GM12878 (cell line): ENCODE measurements around the gene RHAG. TPM values are rescaled to one million over a fixed set of nuclear protein-coding genes. Genes with fewer than 3 reads are reported as not detected.
"Not testable (repeated sequence)": the region's sequence is repeated elsewhere in the genome, so short reads cannot be mapped to it uniquely, and the experiment has no call there.

ENCODE experiments used
- ATAC-seq: fragments of 200-7000 bp; cut with Tn5 transposase; 3 replicates; pipeline ENCODE4 v1.9.1; 2020; ENCODE audit warnings: mild to moderate bottlenecking, moderate library complexity
- BruUV-seq: library from RNA; stranded (reverse); fragments of 400-500 nt; replicated peaks from 2 replicates; lab custom pipeline; 2021; lab: Mats Ljungman, UMichigan
- CTCF ChIA-PET: fragments of 300-600 bp; sonication (Branson Sonifier 250); formaldehyde crosslinking; extraction: SDS; loops from one replicate; lab custom pipeline; 2021; ENCODE audit warnings: inconsistent platforms; lab: Yijun Ruan, JAX
- POLR2A ChIA-PET: fragments of 350-600 bp; formaldehyde crosslinking; extraction: SDS; loops from one replicate; lab custom pipeline; 2021; ENCODE audit warnings: inconsistent platforms; lab: Charles Lee
- RAD21 ChIA-PET: fragments of 300-600 bp; sonication (Branson Sonifier 250); formaldehyde crosslinking; loops from one replicate; lab custom pipeline; 2023; ENCODE audit warnings: antibody characterized with exemption; ENCODE audit not compliant: unreplicated experiment; lab: Charles Lee
- SMC1A ChIA-PET: fragments of 300-600 bp; sonication (Branson Sonifier 250); formaldehyde crosslinking; loops from one replicate; lab custom pipeline; 2023; ENCODE audit not compliant: unreplicated experiment, uncharacterized antibody; lab: Charles Lee
- DNase-seq: peaks from one replicate; pipeline ENCODE4 v3.0.0-alpha.2; 2011; ENCODE audit warnings: low read depth, low spot score
- FAIRE-seq: peaks from 3 replicates; lab custom pipeline; 2011; peaks lifted over from hg19 to GRCh38; lab: Jason Lieb, UNC
- H2AFZ ChIP-seq: 2 replicates; pipeline ENCODE4 v1.6.0; 2011; ENCODE audit warnings: low read depth, low read length, control low read depth; ENCODE audit not compliant: control insufficient read depth
- H3K27ac ChIP-seq: 2 replicates; pipeline ENCODE4 v1.5.1; 2011; ENCODE audit warnings: control low read depth; ENCODE audit not compliant: control insufficient read depth, insufficient read depth
- H3K27me3 ChIP-seq, 2 experiments: replicated peaks in 1 of 2; 2 replicates each; pipeline versions ENCODE4 v1.6.0 to v1.6.1; 2011; ENCODE audit warnings: low read length in 1 of 2; ENCODE audit not compliant: control insufficient read depth in 2 of 2, insufficient read depth in 2 of 2
- H3K36me3 ChIP-seq, 2 experiments: 2 replicates each; pipeline ENCODE4 v1.5.1; 2011; ENCODE audit warnings: low read length in 1 of 2; ENCODE audit not compliant: control insufficient read depth in 2 of 2, insufficient read depth in 2 of 2
- H3K4me1 ChIP-seq: 2 replicates; pipeline ENCODE4 v1.6.1; 2011; ENCODE audit warnings: mild to moderate bottlenecking, low read length, moderate library complexity, mixed read lengths; ENCODE audit not compliant: control insufficient read depth, insufficient read depth
- H3K4me2 ChIP-seq: 2 replicates; pipeline ENCODE4 v1.6.0; 2011; ENCODE audit warnings: control low read depth; ENCODE audit not compliant: control insufficient read depth, insufficient read depth
- H3K4me3 ChIP-seq: fragments of 200-600 bp; sonication (generic); 2 replicates; pipeline ENCODE4 v1.5.1; 2016
- H3K79me2 ChIP-seq: 2 replicates; pipeline ENCODE4 v1.6.0; 2011; ENCODE audit warnings: low read length; ENCODE audit not compliant: control insufficient read depth, insufficient read depth
- H3K9ac ChIP-seq: 2 replicates; pipeline ENCODE4 v1.8.0; 2011; ENCODE audit warnings: low read length, control low read depth, mixed read lengths; ENCODE audit not compliant: control insufficient read depth, insufficient read depth
- H3K9me3 ChIP-seq: replicated peaks from 3 replicates; pipeline ENCODE4 v1.5.1; 2011; ENCODE audit warnings: mild to moderate bottlenecking, low read length; ENCODE audit not compliant: control insufficient read depth, insufficient read depth
- H4K20me1 ChIP-seq: 2 replicates; pipeline ENCODE4 v1.6.0; 2011; ENCODE audit not compliant: control insufficient read depth, insufficient read depth
- EGR1 ChIP-seq, 2 experiments: IDR thresholded peaks; 1 replicate in 1 of 2; 2 replicates in 1 of 2; pipeline ENCODE4 v1.6.1; 2011 to 2012; ENCODE audit warnings: low read depth in 2 of 2, low read length in 2 of 2, borderline replicate concordance in 1 of 2, mild to moderate bottlenecking in 1 of 2, moderate library complexity in 1 of 2
- NKRF ChIP-seq: fragments of 450-650 bp; conservative IDR thresholded peaks from 2 replicates; pipeline ENCODE4 v1.6.1; 2017; ENCODE audit warnings: mild to moderate bottlenecking, moderate library complexity
- NR2F1 ChIP-seq: fragments of 450-650 bp; conservative IDR thresholded peaks from 2 replicates; pipeline ENCODE4 v1.6.1; 2017; ENCODE audit warnings: mild to moderate bottlenecking
- RFX5 ChIP-seq: IDR thresholded peaks from 2 replicates; pipeline ENCODE4 v1.6.1; 2011; ENCODE audit warnings: low read depth, low read length, improper control_type of control experiment
- SIN3A ChIP-seq: IDR thresholded peaks from 2 replicates; pipeline ENCODE4 v1.6.1; 2012; ENCODE audit warnings: low read depth, low read length, improper control_type of control experiment
- USF1 ChIP-seq: IDR thresholded peaks from 2 replicates; pipeline ENCODE4 v1.6.1; 2011; ENCODE audit warnings: borderline replicate concordance, low read depth, mild to moderate bottlenecking, moderate library complexity, mixed read lengths, low read length; ENCODE audit not compliant: insufficient read depth; ENCODE audit errors: extremely low read length
- WGBS: methylation state at CpG from one replicate; pipeline ENCODE4 v1.1.6; 2016; ENCODE audit warnings: low lambda C conversion rate; ENCODE audit not compliant: insufficient replicate concordance, insufficient coverage; ENCODE audit errors: missing lambda C conversion rate; 5-methylcytosine and 5-hydroxymethylcytosine counted together
- in situ Hi-C: fragments of 300-500 bp; cut with MboI; formaldehyde crosslinking; loops from 9 replicates; pipeline ENCODE4 v1.14.3; 2018; ENCODE audit warnings: mixed read lengths
- intact Hi-C: fragments of 100-400 bp; cut with micrococcal nuclease; formaldehyde crosslinking; loops from one replicate; pipeline ENCODE4 v1.14.2; 2022; ENCODE audit not compliant: unreplicated experiment
- polyA plus RNA-seq, 11 experiments: library from polyadenylated mRNA; depleted of rRNA in 4 of 11; unstranded in 6 of 11; stranded (reverse) in 5 of 11; fragments of >200 nt; fragmentation: Nextera tagmentation in 4 of 11; fragmentation: Illumina TruSeq in 1 of 11; extraction: Ambion mirVana in 4 of 11; extraction: Trizol in 1 of 11; gene quantifications; 1 replicate in 1 of 11; 2 replicates in 10 of 11; pipeline versions ENCODE4 v1.2.1 to v1.2.3, GENCODE V29; 2011 to 2016; ENCODE audit warnings: inconsistent platforms in 2 of 11, missing spikeins in 2 of 11, low read depth in 1 of 11
- total RNA-seq, 4 experiments: library from RNA; depleted of rRNA in 3 of 4; stranded (reverse); fragments of >200 nt in 3 of 4; fragmentation: Illumina TruSeq in 1 of 4; extraction: Trizol in 1 of 4; gene quantifications; 2 replicates each; pipeline versions ENCODE4 v1.2.1 to v1.2.3, GENCODE V29; 2013 to 2021

The RHAG gene
- total and polyA plus RNA-seq, 10 of the 15 experiments (the other 5 are each of a cell fraction or from before 2014, with no cell fraction given): 0.06 to 0.18 (median 0.10) TPM; not detected in 6

- no TSS peak for BruUV-seq
- Histone ChIP-seq H3K27ac (no peak overlapping the region), H3K36me3 (no peaks in the 10 kb centered on the region), H3K4me3 (no peak overlapping the region), H3K4me1 (no peaks in the 10 kb centered on the region), H2AFZ (no peak overlapping the region), H3K27me3 (no peaks in the 10 kb centered on the region), H4K20me1 (no peaks in the 10 kb centered on the region), H3K79me2 (no peaks in the 10 kb centered on the region), H3K4me2 (no peak overlapping the region), H3K9me3 (no peaks in the 10 kb centered on the region), H3K9ac (no peak overlapping the region)
- ChIA-PET CTCF (no interaction called here), SMC1A (interaction anchor here (1.0 kb wide), 1 partner anchor 125 kb away, joined by 3 read pairs; no protein-coding TSS in a partner anchor), RAD21 (no interaction called here), POLR2A (no interaction called here)
- in situ Hi-C loops (no loop called here), intact Hi-C loops (loop anchor here (5.0 kb wide), 1 partner anchor 42 kb away; no protein-coding TSS in a partner anchor)
- 55% methylated on average over 3 of the region's 3 CpGs for WGBS
- DNase-seq (no peak), FAIRE-seq (no peak), ATAC-seq (no peak)
- TF ChIP-seq RFX5 (no peak), NR2F1 (no peak), SIN3A (no peak), USF1 (no peak), NKRF (no peak), EGR1 (IDR thresholded peaks at IDR 0.05; ENCODE audit: borderline replicate concordance in 1 of 2, low read depth in 2 of 2, low read length in 2 of 2) (no peak)
These were observed 28.2 kb upstream of the RHAG start for GRCh38 chr6:49664817-49665216.

- H3K36me3 ChIP-seq, BruUV-seq, H3K27ac ChIP-seq, H4K20me1 ChIP-seq, FAIRE-seq, DNase-seq, CTCF ChIA-PET, H3K9ac ChIP-seq, intact Hi-C loops, H3K27me3 ChIP-seq, H2AFZ ChIP-seq, H3K9me3 ChIP-seq, H3K4me1 ChIP-seq, POLR2A ChIA-PET, in situ Hi-C loops, H3K4me3 ChIP-seq, H3K4me2 ChIP-seq, ATAC-seq, H3K79me2 ChIP-seq, RAD21 ChIA-PET: not testable (repeated sequence)
- SMC1A ChIA-PET: interaction anchor here (1.0 kb wide), 1 partner anchor 126 kb away, joined by 3 read pairs; no protein-coding TSS in a partner anchor
- 0% methylated on average over 1 of the region's 1 CpG for WGBS
These were observed 27.4 kb upstream of the RHAG start for GRCh38 chr6:49664054-49664453.
